SU-DHL-6 (cell line): ENCODE data around the gene PDXP.

Experiments used
- EZH2phosphoT487 ChIP-seq: fragments of 200-600 bp; sonication (generic), shearing (Covaris generic); conservative IDR thresholded peaks from 2 replicates; pipeline ENCODE4 v1.6.1; 2018; ENCODE audit warnings: mild to moderate bottlenecking, antibody characterized with exemption, low read length, moderate library complexity, mixed read lengths
- TF ChIP-seq, protein P1 (sequence below): fragments of 200-600 bp; sonication (generic); IDR thresholded peaks from one replicate; pipeline ENCODE4 v1.5.1; 2017; ENCODE audit warnings: antibody characterized with exemption, mild to moderate bottlenecking, low read length, moderate library complexity; ENCODE audit not compliant: insufficient read depth, poor library complexity, severe bottlenecking

GRCh38 chr22:37632174-37633088, 26.1 kb upstream of the PDXP start:
- TF ChIP-seq, protein P1, sequence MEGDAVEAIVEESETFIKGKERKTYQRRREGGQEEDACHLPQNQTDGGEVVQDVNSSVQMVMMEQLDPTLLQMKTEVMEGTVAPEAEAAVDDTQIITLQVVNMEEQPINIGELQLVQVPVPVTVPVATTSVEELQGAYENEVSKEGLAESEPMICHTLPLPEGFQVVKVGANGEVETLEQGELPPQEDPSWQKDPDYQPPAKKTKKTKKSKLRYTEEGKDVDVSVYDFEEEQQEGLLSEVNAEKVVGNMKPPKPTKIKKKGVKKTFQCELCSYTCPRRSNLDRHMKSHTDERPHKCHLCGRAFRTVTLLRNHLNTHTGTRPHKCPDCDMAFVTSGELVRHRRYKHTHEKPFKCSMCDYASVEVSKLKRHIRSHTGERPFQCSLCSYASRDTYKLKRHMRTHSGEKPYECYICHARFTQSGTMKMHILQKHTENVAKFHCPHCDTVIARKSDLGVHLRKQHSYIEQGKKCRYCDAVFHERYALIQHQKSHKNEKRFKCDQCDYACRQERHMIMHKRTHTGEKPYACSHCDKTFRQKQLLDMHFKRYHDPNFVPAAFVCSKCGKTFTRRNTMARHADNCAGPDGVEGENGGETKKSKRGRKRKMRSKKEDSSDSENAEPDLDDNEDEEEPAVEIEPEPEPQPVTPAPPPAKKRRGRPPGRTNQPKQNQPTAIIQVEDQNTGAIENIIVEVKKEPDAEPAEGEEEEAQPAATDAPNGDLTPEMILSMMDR = no peak
- no peak for TF ChIP-seq EZH2phosphoT487
